Vagina (tissue), 2 donors: Measurements from ENCODE around the gene TNRC6C.

Experiments used
- POLR2AphosphoS5 ChIP-seq, 2 donors: sonication (generic); formaldehyde crosslinking; IDR thresholded peaks; one replicate each; pipeline ENCODE4 v1.9.0; 2017; ENCODE audit warnings: antibody characterized with exemption in 2 of 2, mild to moderate bottlenecking in 2 of 2, low read depth in 1 of 2; ENCODE audit not compliant: insufficient read depth in 1 of 2
- TF ChIP-seq, protein P1 (sequence below), 3 experiments: fragments of 450-650 bp in 2 of 3; fragments of 200-600 bp in 1 of 3; sonication (generic) in 1 of 3; IDR thresholded peaks; one replicate each; pipeline ENCODE4 v1.5.1; 2017 to 2019; ENCODE audit warnings: antibody characterized with exemption in 3 of 3, mild to moderate bottlenecking in 2 of 3, moderate library complexity in 2 of 3

DNA sequence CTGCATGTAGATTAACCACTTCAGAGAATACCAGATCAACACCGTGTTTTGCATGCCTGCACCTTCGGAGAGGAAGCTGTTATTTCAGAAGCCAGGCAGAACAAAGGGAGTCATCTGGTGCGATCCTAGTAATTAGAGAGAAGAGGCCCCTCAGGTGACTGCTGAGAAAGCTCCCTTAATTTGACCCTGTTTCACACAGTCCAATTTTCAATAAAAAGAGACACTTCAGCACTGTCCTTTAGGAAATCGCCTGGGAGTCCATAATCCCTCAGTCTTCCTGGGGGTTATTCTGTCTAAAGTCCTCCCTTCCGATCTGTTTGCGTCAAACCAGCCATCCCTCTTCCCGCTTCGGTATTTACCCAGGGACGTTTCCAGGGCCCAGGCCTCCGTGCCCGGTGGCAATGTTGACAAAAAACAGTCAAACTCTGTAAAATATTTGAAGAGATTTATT lies 23.4 kb upstream of the TNRC6C start:
- no peak for TF ChIP-seq POLR2AphosphoS5 (IDR thresholded peaks at IDR 0.05; ENCODE audit: insufficient read depth in 1 of 2, low read depth in 1 of 2)
- TF ChIP-seq, protein P1, sequence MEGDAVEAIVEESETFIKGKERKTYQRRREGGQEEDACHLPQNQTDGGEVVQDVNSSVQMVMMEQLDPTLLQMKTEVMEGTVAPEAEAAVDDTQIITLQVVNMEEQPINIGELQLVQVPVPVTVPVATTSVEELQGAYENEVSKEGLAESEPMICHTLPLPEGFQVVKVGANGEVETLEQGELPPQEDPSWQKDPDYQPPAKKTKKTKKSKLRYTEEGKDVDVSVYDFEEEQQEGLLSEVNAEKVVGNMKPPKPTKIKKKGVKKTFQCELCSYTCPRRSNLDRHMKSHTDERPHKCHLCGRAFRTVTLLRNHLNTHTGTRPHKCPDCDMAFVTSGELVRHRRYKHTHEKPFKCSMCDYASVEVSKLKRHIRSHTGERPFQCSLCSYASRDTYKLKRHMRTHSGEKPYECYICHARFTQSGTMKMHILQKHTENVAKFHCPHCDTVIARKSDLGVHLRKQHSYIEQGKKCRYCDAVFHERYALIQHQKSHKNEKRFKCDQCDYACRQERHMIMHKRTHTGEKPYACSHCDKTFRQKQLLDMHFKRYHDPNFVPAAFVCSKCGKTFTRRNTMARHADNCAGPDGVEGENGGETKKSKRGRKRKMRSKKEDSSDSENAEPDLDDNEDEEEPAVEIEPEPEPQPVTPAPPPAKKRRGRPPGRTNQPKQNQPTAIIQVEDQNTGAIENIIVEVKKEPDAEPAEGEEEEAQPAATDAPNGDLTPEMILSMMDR (IDR thresholded peaks at IDR 0.05) = no peak
